HG02588 (cell line): ENCODE measurements around the gene GLB1L2.

Experiments used
- ATAC-seq: cut with Tn5 transposase; IDR thresholded peaks from one replicate; pipeline ENCODE4 v1.9.1; 2021; ENCODE audit warnings: mild to moderate bottlenecking, moderate library complexity; ENCODE audit not compliant: unreplicated experiment

GLB1L2 gene

DNA sequence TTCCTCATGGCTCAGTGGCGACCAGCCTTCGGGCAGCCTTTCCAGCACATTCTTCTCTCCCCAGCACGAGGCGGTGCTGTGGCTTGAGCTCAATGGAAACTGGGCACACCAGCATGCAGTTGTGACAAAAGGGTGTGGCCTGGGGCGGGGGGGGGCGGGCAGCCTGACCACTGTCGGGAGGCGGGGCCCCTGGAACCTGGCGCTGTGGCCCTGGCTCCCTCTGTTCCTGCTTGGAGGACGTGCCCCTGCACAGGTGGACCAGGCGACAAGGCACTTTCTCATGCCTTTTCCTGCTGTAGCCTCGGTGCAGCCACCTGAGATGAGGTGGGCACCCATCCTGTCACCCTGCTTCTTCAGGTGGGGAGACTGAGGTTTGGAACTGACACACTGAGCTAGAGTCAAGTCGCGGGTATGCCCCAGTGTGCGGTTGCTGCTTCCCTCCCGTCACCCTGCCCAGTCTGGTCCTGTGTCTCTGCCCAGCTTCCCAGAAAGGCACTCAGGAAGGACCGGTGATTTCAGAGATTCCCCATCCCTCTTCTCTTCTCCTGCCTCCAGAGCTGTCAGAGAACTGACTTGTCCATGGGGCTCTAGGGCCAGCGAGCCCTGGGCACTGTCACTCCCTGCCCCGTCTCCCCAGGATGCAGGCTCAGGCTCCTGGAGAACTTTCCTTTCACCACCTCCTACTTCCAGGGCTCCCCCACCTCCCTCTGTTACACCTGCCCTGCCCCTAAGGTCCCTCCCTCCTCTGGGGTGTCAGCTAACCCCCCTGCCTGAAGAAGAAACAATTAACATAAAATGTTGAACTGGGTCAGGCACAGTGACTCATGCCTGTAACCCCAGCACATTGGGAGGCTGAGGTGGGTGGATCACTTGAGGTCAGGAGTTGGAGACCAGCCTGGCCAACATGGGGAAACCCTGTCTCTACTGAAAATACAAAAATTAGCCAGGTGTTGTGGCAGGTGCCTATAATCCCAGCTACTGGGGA lies 70.3 kb downstream of the GLB1L2 start:
- no peak for ATAC-seq

DNA sequence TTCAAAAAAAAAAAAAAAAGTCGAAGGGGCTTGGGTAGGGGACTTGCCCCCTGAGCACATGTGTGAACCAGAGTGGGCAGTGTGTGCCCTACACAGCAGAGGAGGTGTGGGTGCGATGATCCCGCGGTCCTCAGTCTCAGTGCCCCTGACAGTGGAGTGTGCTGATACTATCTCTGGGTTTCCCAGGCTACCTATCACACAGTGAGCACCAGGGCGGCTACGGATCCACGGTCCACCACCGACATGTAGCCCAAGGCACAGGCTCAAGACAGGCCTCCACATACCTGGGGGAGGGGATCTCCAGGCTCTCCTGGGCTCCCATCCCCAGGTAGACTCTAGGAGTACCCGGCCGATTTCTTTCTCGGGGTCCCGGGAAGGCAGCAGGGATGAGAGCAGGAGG lies 71.1 kb downstream of the GLB1L2 start:
- ATAC-seq: no peak

DNA sequence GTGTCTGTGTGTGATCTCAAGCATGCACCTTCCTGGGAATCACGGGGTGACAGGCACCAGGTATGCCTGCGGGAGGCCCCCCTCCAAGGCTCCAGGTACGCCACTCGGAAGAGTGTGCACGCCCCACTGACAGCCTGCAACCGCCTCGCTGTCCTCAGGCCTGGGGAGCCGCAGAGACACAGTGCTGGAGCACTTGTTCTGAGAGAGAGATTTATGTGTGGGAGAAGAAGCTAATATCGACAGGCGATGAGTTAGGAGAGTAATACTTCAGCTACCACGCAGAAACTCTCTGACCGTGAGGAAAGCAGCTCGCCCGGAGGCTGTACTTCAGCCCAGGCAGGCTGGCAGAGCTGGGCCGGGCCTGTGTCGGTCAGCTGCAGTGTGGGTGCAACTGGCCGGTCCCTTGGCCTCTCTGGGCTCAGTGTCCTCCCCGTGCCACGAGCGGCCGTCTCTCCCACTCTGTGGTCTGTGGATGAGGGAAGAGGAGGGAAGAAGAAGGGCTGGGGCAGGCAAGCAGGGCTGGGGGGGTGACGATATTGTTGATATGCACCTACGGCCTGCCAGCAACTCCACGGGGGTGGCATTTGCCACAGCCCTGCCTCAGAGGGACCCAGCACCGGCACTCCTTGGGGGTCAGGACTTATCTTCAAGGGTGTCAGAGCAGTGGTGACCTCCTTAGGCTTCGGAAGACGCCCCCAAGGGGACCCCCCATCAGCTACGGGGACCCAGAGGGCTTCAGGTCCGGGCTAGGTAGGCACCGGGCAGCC lies 73.0 kb downstream of the GLB1L2 start:
- ATAC-seq: no peak

DNA sequence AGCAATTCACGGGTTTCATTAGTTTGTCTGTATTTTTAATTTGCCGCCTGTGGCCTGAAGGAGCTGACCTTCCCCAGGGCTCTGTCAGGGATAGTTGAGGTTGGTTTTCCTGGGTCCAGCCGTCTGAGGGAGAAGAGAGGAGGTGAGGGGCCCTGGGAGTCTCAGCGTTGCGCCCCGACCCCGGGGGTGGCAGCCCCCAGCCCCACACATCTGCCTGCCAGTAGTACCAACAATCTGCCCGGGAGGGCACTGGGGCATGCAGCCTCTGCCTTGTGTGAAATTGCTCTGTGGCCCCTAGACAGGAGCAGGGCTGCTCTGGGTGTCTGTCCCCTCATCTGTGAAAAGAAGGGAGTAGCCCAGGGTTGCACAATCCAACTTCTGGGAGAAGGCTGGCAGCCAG lies 73.6 kb downstream of the GLB1L2 start:
- no peak for ATAC-seq

DNA sequence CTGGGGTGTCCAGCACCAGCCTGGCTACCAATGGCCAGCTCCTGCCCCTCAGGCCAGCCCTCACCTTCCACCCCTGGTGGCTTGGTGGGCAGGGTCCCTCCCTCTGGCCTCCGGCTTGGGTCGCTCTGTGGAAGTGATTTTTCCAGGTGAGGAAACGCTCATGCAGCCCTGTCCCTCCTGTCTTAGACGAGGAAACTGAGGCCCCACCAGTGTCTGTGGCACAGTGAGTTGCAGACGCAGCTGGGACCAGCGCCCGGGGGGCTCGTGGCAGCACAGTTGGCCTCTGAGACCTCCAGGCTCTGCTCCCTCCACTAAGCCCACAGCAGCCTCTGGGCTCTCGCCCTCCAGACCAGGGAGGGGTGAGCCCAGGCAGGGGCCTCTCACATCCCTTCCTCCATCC lies 74.1 kb downstream of the GLB1L2 start:
- no peak for ATAC-seq

DNA sequence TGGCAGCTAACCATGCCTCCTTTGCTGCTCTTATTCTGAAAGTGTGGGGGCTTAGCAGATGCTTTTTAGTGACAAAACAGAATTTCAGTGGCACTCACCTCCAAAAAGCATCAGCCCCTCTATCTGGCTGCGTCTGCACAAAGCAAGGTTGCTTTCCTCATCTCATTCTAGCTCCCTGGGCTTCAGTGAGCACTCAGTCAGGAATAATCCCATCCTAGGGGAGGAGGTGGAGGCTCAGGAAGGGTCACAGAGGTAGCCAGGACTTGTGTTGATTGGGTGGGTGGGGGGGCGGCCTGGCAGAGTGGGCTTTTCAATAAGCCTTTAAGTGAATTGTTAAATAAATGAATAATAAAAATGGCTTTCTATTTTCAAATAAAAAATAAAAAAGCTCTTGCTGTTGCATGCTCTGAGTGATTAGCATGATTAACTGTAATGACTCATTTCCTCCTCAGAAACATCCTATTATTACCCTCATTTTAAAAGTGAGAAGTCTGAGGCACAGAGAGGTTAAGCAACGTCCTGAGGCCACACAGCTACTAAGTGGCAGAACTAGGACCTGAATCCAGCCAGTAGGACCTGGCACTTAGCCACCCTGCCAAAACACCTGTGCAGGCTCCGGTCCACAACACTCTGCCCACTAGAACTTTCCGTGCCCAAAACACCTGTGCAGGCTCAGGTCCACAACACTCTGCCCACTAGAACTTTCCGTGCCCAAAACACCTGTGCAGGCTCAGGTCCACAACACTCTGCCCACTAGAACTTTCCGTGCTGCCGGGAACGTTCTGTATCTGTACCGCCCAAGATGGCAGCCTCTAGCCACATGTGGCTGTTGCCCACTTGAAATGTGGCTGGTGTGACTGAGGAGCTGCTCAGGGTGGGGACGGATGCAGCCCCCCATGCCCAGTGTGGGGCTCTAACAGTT lies 74.7 kb downstream of the GLB1L2 start:
- no peak for ATAC-seq

DNA sequence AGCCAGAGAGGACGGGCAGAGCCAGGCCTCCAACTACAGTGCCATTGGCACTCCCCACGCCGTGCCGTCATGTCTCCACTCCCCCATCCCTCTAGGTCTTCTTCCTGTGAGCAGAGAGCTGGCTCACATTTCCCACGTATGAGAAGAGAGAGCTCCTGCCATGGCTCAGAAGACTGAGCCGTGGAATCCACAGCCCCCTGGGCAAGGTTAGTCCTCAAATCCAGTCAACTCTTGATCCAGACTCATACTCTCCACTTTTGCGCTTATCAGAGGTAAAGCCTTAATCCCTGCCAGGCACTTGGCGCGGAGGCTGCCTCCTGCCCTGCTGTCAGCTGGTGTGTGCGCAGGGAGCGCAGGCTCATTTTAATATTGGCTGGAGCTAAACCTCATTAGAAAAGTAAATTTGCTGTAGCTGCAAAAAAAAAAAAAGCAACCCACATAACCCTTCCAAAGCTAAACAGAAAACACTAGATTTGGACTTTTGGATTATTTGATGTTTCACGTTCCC lies 75.6 kb downstream of the GLB1L2 start:
- ATAC-seq: no peak

DNA sequence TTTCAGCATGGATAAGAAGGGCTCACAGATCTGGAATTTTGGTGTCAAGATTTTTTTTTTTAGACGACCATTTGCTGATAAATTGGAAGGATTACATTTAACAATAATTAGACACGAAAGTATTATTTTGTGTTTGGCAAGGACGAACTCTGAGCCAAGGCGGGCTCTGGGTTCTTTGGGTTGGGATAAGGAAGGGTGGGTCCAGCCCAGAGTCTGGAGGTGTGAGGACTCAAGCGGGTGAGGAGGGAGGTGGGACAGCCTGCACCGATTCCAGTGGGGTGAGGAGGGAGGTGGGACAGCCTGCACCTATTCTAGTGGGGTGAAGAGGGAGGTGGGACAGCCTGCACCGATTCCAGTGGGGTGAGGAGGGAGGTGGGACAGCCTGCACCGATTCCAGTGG lies 76.1 kb downstream of the GLB1L2 start:
- no peak for ATAC-seq

DNA sequence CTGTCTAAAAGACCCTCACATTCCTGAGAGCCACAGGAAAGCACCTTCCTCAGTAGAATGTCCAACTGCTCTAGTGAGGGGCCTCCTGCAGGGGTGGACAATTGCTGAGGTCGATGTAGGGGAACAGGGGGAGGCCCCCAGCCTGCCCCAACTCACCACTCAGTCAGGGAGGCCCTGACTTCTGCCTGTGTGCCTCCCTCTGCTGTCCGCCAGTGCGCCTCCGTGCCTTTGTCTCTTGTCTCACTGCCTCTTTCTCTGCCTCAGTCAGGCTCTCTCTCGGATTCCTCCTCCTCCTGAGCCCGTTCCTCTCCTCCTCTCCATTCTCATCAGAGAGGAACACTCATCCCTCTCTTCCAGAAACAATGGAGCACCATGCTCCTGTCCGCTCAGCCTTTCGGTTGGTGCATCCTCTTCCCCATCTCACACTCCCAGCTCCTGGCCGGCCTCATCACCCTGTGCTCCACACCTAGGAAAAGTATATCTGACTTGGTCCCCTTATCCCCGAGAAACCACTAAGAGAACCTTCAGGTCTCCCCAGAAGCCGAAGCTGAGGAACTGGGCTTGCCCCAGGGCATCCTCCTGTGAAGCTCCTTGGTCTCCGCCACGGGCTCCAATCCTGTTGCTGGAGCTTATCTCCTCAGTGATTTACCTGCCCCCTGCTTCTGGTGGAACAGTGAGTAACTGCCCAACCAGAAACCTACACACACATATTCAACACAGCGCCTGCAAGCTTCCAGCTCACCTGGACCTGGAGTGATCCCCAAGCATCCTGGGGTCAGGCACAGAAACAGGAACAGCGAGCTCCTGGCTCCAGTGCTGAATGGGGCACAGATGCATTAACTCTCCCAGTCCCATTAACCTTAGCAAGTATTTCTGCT lies 78.0 kb downstream of the GLB1L2 start:
- no peak for ATAC-seq

DNA sequence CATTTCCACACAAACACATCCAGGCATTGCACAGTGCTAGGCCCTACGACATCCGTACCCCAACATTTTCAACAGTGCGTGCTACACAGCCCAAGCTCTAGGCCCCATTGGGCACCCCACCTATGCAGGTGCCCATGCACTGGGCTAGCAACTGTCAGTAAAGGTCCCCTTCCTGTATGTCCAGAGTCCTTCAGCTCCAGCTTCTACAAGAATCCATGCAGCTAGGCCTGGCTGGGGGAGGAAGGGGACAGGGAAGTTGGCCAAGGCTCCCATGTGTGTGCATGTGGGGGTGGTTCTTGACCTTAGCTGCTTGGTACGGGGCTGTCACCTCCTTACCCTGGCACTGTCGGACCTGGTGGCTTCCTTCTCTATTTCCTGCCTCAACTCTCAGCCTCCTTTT lies 79.0 kb downstream of the GLB1L2 start:
- no peak for ATAC-seq

DNA sequence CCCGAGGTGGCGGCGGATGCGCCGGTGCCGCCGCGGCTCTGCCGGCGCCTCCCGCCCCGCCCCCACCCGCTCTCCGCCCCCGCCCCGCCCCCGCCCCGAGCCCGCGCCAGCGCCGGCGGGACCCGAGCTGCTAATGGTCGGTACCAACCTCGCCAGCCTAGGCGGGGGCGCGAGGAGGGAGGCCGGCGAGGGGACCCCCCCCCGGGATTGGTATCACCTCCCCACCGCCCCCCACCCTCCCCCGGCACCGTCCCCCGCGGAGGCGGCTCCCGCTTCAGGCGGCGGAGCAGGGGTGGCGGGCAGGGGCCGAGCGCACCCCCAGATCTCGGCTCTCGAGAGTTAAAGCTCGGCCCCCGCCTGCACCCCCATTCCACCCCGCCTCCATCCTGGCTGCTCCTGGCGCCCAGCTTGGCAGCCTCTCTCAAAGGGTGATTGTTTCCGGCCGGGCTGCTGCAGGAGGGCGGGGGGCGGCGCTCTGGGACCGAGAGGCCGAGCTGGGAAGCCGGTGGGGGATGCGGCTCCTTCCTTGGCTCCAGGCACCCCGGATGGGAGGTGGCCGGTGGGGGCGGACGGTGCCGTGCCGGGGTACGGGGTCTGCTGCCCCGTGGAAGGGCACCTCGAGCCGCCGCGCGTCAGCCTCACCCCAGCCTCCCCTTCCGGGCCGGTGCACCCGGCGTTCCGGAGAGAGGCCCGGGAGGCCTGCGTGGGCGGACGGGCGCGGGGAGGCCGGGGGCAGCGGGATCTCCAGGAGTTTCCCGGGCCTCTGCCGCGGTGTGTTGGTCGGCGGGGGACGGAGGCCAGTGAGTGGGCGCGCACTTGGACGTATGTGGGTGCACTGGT lies 80.6 kb downstream of the GLB1L2 start, which contains the start of gene B3GAT1:
Gene B3GAT1 (minus strand): TSS at position 40 of the 840 bp plus-strand sequence. CDS start 24,583 bp downstream, outside the sequence.
- no peak for ATAC-seq

DNA sequence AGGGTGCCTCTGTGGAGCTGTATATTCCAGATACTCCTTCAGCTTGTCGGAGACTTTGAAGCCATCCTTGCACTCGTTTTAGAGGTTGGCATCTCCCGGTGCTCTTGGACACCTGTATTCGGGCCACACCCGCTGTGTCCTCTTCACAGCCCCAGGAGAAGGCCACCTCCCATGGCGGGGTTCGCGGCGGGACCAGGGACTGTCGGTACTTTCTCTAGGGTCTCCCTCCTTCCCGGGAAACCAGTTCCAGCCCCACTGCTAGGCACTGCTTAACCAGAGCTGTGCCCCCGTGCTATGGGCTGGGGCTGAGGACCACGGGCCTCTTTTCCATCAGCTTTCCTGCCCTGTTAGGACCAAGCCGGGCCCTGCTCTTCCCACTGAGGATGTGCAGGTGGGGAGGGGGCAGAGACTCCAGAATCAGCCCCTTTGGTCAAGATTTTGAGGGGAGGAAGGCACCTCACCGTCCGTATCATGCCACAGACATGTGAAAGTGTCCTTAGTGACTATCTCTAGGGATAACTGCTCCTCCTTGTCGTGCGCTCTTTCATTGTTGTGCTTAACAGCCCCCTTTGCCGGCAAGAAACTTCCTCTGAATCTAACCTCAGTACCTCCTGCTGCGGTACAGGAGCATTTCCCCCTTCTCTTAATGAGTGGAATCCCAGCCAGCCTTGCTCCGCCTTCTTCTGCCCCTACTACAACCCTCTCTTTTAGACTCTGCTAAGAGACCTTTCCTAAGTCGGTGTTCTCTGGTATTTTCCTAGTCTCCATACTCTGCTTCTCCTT lies 81.4 kb downstream of the GLB1L2 start:
- ATAC-seq: no peak

DNA sequence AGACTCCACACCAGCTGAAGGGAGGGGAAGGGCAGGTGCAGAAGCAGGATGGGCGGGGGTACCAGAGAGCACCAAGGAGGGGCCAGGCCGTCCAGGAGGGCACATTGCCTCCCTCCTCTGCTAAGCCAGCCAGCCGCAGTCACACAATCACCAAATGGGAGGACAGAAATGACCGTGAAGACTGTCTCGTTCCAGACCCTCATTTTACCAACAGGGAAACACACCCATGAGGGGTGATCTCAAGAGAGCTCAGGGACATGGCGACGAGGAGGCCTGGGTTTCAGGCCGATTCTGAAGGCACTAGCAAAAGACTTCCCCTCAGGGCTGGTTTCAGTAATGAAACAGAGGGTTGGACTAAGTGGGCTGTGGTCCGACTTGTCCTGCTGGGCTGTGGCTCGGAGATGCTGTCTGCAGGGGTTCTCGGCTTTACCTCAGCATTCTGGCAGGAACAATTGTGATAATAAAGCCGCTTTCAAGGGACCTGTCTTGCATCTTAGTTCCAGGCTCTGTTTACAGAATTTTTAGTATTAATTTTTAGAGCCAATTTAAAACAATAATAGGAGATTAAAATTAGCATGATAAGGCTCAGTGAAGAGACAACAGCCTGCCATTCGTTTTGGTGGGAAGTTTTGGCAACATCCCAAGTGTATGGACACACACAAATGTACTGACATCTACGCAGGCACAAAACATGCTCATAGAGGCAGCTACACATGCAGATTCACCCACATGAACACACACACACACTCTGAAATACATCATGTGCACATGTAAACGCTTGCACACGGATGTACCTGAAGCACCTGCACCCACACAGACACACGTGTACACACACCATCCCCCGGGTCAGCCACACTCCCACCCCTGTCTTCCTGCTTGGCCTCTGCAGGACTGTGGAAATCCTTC lies 82.3 kb downstream of the GLB1L2 start:
- ATAC-seq: no peak

DNA sequence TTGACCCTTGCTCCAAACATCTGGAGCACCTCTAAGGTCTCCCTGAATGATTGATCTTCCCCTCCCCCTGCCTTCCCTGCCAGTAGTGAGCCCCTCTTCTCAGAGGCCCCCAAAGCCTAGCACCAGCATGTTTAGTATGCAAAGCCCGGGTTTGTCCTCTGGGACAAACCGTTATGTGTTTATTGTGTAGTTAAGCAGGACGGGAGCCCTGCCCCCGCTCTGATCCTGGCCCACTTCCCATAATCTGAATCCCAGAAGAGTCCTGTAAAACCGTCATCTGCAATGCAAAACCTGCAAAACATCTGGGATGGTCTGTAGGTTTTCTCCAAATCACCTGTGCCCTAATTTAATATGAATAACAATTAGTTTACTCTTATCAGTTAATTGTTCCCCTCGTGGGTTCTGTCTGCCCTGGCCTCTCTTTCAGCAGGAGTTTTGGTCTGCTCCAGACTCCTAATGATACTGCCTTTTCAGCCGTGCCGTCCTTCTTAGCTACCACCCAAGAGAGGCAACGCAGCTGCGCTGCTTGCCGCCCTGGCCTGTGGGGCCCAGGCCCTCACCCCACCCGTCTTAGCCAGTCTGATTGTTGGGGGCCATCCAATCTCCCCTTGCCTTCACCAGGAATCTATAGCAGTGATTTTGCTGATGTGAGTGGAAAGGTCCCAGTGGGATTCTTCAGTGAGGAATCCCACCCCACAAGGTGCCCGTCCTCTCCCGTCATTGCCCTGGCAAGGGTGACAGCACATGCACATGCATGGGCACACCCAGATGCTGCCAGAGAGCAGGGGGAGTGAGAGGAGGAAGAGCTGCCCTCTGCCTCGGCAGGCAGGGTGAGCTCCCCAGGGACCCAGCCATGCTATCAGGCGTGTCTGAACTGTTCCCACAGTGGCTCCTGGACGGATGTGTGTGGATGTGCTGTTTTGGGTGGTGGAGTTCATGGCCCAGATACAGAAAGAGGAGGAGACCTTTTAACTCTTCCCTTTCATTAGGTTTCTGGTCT lies 83.3 kb downstream of the GLB1L2 start:
- ATAC-seq: no peak

DNA sequence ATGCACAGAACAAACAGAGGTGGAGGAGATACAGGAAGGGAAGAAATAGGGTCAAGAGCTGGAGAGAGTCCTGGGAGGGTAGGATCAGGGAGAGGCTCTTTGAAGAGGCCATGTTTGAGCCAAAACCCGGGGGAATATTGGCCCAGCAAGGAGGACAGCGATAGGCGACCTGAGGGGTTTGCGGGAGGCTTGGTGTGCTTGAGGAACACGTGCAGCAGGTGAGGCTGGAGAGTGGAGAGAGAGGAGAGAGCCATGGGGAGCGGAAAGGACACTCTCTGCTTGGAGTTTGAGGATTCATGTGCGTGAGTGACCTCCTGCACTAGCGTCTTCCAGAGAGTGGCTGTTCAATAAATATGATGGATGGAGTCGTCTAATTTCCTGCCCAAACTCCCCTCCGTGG lies 84.9 kb downstream of the GLB1L2 start:
- ATAC-seq: no peak
